Measurements from ENCODE around the gene RAB5A. TPM values are rescaled to one million over a fixed set of nuclear protein-coding genes. Genes with fewer than 3 reads are reported as not detected.

RAB5A gene
- total and polyA plus RNA-seq, 2 experiments from 2014 or later = 55.7 to 56.1 TPM

- H3K4me1 ChIP-seq (ENCODE audit: low read depth) = no peaks in the 10 kb centered on the region
- peak overlapping the region; percentile 19 for H3K27ac ChIP-seq
- no peak for DNase-seq (ENCODE audit: low read depth in 1 of 2, low spot score in 1 of 2)
- no peak for TF ChIP-seq CTCF (IDR thresholded peaks at IDR 0.05; ENCODE audit: low read depth, low read length)
- H3K4me3 ChIP-seq = no peak overlapping the region
- H3K9me3 ChIP-seq (ENCODE audit: low read depth) = no peaks in the 10 kb centered on the region
- no peaks in the 10 kb centered on the region for H3K27me3 ChIP-seq
- H3K36me3 ChIP-seq = no peaks in the 10 kb centered on the region
These were observed 15.7 kb upstream of the RAB5A start for GRCh38 chr3:19931180-19931692.

GRCh38 chr3:19931767-19932188 lies 15.1 kb upstream of the RAB5A start:
- H3K36me3 ChIP-seq = no peaks in the 10 kb centered on the region
- H3K4me1 ChIP-seq (ENCODE audit: low read depth) = no peaks in the 10 kb centered on the region
- H3K4me3 ChIP-seq = no peak overlapping the region
- no peak for DNase-seq (ENCODE audit: low read depth in 1 of 2, low spot score in 1 of 2)
- H3K27ac ChIP-seq = no peak overlapping the region
- no peak for TF ChIP-seq CTCF (IDR thresholded peaks at IDR 0.05; ENCODE audit: low read depth, low read length)
- H3K9me3 ChIP-seq (ENCODE audit: low read depth) = no peaks in the 10 kb centered on the region
- no peaks in the 10 kb centered on the region for H3K27me3 ChIP-seq

GRCh38 chr3:19932422-19932821 lies 14.5 kb upstream of the RAB5A start:
- no peak for DNase-seq (ENCODE audit: low read depth in 1 of 2, low spot score in 1 of 2)
- H3K4me1 ChIP-seq (ENCODE audit: low read depth) = no peaks in the 10 kb centered on the region

GRCh38 chr3:19934098-19934566 lies 12.8 kb upstream of the RAB5A start, which contains the start of gene EFHB:
EFHB (minus strand) TSS chr3:19934217; CDS start chr3:19934018, 199 bp downstream.
- no peaks in the 10 kb centered on the region for H3K9me3 ChIP-seq (ENCODE audit: low read depth)
- peak; percentile 53 to 66 for DNase-seq (ENCODE audit: low read depth in 1 of 2, low spot score in 1 of 2)

More at GRCh38 chr3:19932422-19932821, 14.5 kb upstream of the RAB5A start:
- no peak for TF ChIP-seq CTCF (IDR thresholded peaks at IDR 0.05; ENCODE audit: low read depth, low read length)
- Histone ChIP-seq H3K36me3 (no peaks in the 10 kb centered on the region), H3K27ac (no peak overlapping the region), H3K9me3 (ENCODE audit: low read depth) (no peaks in the 10 kb centered on the region), H3K27me3 (no peaks in the 10 kb centered on the region), H3K4me3 (no peak overlapping the region)

GRCh38 chr3:19937459-19938294 lies 9.2 kb upstream of the RAB5A start:
- Histone ChIP-seq H3K36me3 (no peaks in the 10 kb centered on the region), H3K4me3 (no peak overlapping the region), H3K27me3 (no peaks in the 10 kb centered on the region), H3K4me1 (ENCODE audit: low read depth) (no peaks in the 10 kb centered on the region), H3K27ac (no peak overlapping the region), H3K9me3 (ENCODE audit: low read depth) (no peaks in the 10 kb centered on the region)
- DNase-seq (ENCODE audit: low read depth in 1 of 2, low spot score in 1 of 2) = peak in 1 of 2 donors; percentile 57
- no peak for TF ChIP-seq CTCF (IDR thresholded peaks at IDR 0.05; ENCODE audit: low read depth, low read length)

More at GRCh38 chr3:19934098-19934566, 12.8 kb upstream of the RAB5A start, which contains the start of gene EFHB:
- H3K4me3 ChIP-seq = no peak within 1 kb of the TSS
- no peaks in the 10 kb centered on the region for H3K36me3 ChIP-seq
- no peaks in the 10 kb centered on the region for H3K27me3 ChIP-seq
- H3K4me1 ChIP-seq (ENCODE audit: low read depth) = no peaks in the 10 kb centered on the region
- TF ChIP-seq CTCF (IDR thresholded peaks at IDR 0.05; ENCODE audit: low read depth, low read length) = no peak
- no peak within 1 kb of the TSS for H3K27ac ChIP-seq

Data from cardiac muscle cell (in vitro differentiated cells and primary cell).